ENCODE data around the gene OR6K2. TPM values are rescaled to one million over a fixed set of nuclear protein-coding genes. Genes with fewer than 3 reads are reported as not detected.

The OR6K2 gene
- total and polyA plus RNA-seq, 10 of the 15 experiments (the other 5 are each of a cell fraction or from before 2014, with no cell fraction given) = not detected

- intact Hi-C loops (cut with micrococcal nuclease; ENCODE audit: unreplicated experiment) = loop anchor here (10.0 kb wide), 1 partner anchor 340 kb away; no protein-coding TSS in a partner anchor
- H3K4me3 ChIP-seq = no peak overlapping the region
Measured at GRCh38 chr1:158654571-158654970, 45.9 kb downstream of the OR6K2 start.

More at GRCh38 chr1:158654571-158654970, 45.9 kb downstream of the OR6K2 start:
- H3K27ac ChIP-seq (ENCODE audit: control insufficient read depth, insufficient read depth) = no peak overlapping the region
- no peak for DNase-seq (ENCODE audit: low read depth, low spot score)
- ChIA-PET SMC1A (ENCODE audit: uncharacterized antibody, unreplicated experiment) (no interaction called here), POLR2A (no interaction called here), RAD21 (ENCODE audit: unreplicated experiment) (no interaction called here), CTCF (no interaction called here)
- no peaks in the 10 kb centered on the region for H3K36me3 ChIP-seq (ENCODE audit: control insufficient read depth in 2 of 2, insufficient read depth in 2 of 2, low read length in 1 of 2)
- H4K20me1 ChIP-seq (ENCODE audit: control insufficient read depth, insufficient read depth) = no peaks in the 10 kb centered on the region
- H3K9me3 ChIP-seq (replicated peaks; ENCODE audit: control insufficient read depth, insufficient read depth, low read length) = no peaks in the 10 kb centered on the region
- no TSS peak for BruUV-seq (replicated peaks)
- no peaks in the 10 kb centered on the region for H3K79me2 ChIP-seq (ENCODE audit: control insufficient read depth, insufficient read depth, low read length)
- WGBS (ENCODE audit: insufficient coverage, insufficient replicate concordance, low lambda C conversion rate, missing lambda C conversion rate) = 29% methylated on average over 6 of the region's 6 CpGs
- no peak overlapping the region for H3K4me2 ChIP-seq (ENCODE audit: control insufficient read depth, insufficient read depth)
- H3K27me3 ChIP-seq (replicated peaks in 1 of 2; ENCODE audit: control insufficient read depth in 2 of 2, insufficient read depth in 2 of 2, low read length in 1 of 2) = no peaks in the 10 kb centered on the region
- in situ Hi-C loops (cut with MboI) = no loop called here
- no peak for TF ChIP-seq ZBED1 (IDR thresholded peaks at IDR 0.05; ENCODE audit: borderline replicate concordance)
- no peak for TF ChIP-seq CEBPB (IDR thresholded peaks at IDR 0.05; ENCODE audit: borderline replicate concordance in 1 of 2, low read depth in 2 of 2, low read length in 2 of 2)
- TF ChIP-seq BRCA1 (IDR thresholded peaks at IDR 0.05; ENCODE audit: low read depth, low read length) = no peak
- no peak for TF ChIP-seq HSF1 (IDR thresholded peaks at IDR 0.05; ENCODE audit: low read depth, low read length)
- no peak for TF ChIP-seq NR2F1 (conservative IDR thresholded peaks at IDR 0.05)
- no peak for TF ChIP-seq RBBP5 (conservative IDR thresholded peaks at IDR 0.05)
- no peak for TF ChIP-seq NRF1 (conservative IDR thresholded peaks at IDR 0.05; ENCODE audit: low read depth, low read length)
- TF ChIP-seq KAT2A (conservative IDR thresholded peaks at IDR 0.05; ENCODE audit: control insufficient read depth, low read depth, low read length) = no peak
- no peak for TF ChIP-seq MYC (IDR thresholded peaks at IDR 0.05; ENCODE audit: insufficient read depth, insufficient read length, insufficient replicate concordance, low read length, severe bottlenecking)
- TF ChIP-seq IKZF2 (IDR thresholded peaks at IDR 0.05) = no peak
- TF ChIP-seq, protein P1, sequence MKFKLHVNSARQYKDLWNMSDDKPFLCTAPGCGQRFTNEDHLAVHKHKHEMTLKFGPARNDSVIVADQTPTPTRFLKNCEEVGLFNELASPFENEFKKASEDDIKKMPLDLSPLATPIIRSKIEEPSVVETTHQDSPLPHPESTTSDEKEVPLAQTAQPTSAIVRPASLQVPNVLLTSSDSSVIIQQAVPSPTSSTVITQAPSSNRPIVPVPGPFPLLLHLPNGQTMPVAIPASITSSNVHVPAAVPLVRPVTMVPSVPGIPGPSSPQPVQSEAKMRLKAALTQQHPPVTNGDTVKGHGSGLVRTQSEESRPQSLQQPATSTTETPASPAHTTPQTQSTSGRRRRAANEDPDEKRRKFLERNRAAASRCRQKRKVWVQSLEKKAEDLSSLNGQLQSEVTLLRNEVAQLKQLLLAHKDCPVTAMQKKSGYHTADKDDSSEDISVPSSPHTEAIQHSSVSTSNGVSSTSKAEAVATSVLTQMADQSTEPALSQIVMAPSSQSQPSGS (IDR thresholded peaks at IDR 0.05; ENCODE audit: low read length) = no peak
- TF ChIP-seq JUNB (IDR thresholded peaks at IDR 0.05) = no peak
- H3K4me1 ChIP-seq (ENCODE audit: control insufficient read depth, insufficient read depth, low read length) = no peaks in the 10 kb centered on the region
- no peak overlapping the region for H3K9ac ChIP-seq (ENCODE audit: control insufficient read depth, insufficient read depth, low read length)
- FAIRE-seq = no peak
- no peak overlapping the region for H2AFZ ChIP-seq (ENCODE audit: control insufficient read depth, low read depth, low read length)
- no peak for ATAC-seq
